Ishikawa (cell line): ENCODE results near the gene YBEY.

ENCODE experiments used
- CEBPB ChIP-seq: IDR thresholded peaks from 2 replicates; pipeline ENCODE4 v1.6.1; 2012
- CREB1 ChIP-seq: IDR thresholded peaks from 2 replicates; pipeline ENCODE4 v1.6.1; 2012; ENCODE audit warnings: low read depth
- EGR1 ChIP-seq: IDR thresholded peaks from 2 replicates; pipeline ENCODE4 v1.6.1; 2012
- EP300 ChIP-seq: IDR thresholded peaks from 2 replicates; pipeline ENCODE4 v1.6.1; 2012; ENCODE audit warnings: borderline replicate concordance
- FOXM1 ChIP-seq: IDR thresholded peaks from 2 replicates; pipeline ENCODE4 v1.6.1; 2012; ENCODE audit warnings: low read depth, borderline replicate concordance
- NFIC ChIP-seq: IDR thresholded peaks from 2 replicates; pipeline ENCODE4 v1.6.1; 2012
- RAD21 ChIP-seq: IDR thresholded peaks from 2 replicates; pipeline ENCODE4 v1.6.1; 2012; ENCODE audit warnings: low read depth
- TAF1 ChIP-seq: IDR thresholded peaks from 2 replicates; pipeline ENCODE4 v1.6.1; 2012; ENCODE audit warnings: low read depth, mild to moderate bottlenecking
- TCF12 ChIP-seq: IDR thresholded peaks from 2 replicates; pipeline ENCODE4 v1.6.1; 2012; ENCODE audit warnings: low read depth
- TEAD4 ChIP-seq: IDR thresholded peaks from 2 replicates; pipeline ENCODE4 v1.6.1; 2012
- YY1 ChIP-seq: IDR thresholded peaks from 2 replicates; pipeline ENCODE4 v1.6.1; 2012; ENCODE audit warnings: low read depth
- ZBTB7A ChIP-seq: IDR thresholded peaks from 2 replicates; pipeline ENCODE4 v1.6.1; 2012; ENCODE audit warnings: low read depth
- TF ChIP-seq, protein P1 (sequence below): IDR thresholded peaks from 2 replicates; pipeline ENCODE4 v1.6.1; 2012; ENCODE audit warnings: low read depth, mild to moderate bottlenecking
- TF ChIP-seq, protein P2 (sequence below): IDR thresholded peaks from 2 replicates; pipeline ENCODE4 v1.6.1; 2012
- TF ChIP-seq, protein P3 (sequence below): IDR thresholded peaks from 2 replicates; pipeline ENCODE4 v1.6.1; 2012

YBEY gene

DNA sequence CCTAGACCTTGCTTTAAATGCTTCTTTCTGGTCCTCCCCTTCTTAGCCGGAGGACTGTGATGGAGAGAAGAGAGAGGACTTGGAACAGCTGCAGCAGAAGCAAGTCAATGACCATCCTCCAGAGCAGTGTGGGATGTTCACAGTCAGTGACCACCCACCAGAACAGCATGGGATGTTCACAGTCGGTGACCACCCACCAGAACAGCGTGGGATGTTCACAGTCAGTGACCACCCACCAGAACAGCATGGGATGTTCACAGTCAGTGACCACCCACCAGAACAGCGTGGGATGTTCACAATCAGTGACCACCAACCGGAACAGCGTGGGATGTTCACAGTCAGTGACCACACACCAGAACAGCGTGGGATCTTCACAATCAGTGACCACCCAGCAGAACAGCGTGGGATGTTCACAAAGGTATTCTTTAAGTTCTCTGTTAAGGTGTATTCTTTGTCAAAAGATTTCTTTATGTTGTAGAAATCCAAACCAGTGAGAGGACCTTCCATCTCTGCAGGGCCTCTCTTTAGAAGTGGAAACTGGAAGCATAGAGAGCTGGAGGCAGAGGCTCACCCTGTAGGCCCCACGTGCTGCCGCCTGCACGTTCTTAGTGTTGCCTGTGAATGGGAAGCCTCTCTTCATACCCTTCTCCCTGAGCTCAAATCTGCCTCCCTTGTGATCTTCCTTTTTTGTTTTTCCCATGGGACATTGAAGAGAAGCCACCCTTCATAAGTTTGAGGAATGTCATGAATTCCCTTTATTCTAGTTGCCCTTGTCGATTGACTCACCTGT, 48.4 kb downstream of the YBEY start:
- TF ChIP-seq NFIC (no peak), CREB1 (no peak), ZBTB7A (no peak), TEAD4 (no peak), YY1 (no peak), FOXM1 (no peak), TCF12 (no peak), CEBPB (no peak), EP300 (no peak), RAD21 (no peak), EGR1 (no peak), TAF1 (no peak)
- TF ChIP-seq, protein P1, sequence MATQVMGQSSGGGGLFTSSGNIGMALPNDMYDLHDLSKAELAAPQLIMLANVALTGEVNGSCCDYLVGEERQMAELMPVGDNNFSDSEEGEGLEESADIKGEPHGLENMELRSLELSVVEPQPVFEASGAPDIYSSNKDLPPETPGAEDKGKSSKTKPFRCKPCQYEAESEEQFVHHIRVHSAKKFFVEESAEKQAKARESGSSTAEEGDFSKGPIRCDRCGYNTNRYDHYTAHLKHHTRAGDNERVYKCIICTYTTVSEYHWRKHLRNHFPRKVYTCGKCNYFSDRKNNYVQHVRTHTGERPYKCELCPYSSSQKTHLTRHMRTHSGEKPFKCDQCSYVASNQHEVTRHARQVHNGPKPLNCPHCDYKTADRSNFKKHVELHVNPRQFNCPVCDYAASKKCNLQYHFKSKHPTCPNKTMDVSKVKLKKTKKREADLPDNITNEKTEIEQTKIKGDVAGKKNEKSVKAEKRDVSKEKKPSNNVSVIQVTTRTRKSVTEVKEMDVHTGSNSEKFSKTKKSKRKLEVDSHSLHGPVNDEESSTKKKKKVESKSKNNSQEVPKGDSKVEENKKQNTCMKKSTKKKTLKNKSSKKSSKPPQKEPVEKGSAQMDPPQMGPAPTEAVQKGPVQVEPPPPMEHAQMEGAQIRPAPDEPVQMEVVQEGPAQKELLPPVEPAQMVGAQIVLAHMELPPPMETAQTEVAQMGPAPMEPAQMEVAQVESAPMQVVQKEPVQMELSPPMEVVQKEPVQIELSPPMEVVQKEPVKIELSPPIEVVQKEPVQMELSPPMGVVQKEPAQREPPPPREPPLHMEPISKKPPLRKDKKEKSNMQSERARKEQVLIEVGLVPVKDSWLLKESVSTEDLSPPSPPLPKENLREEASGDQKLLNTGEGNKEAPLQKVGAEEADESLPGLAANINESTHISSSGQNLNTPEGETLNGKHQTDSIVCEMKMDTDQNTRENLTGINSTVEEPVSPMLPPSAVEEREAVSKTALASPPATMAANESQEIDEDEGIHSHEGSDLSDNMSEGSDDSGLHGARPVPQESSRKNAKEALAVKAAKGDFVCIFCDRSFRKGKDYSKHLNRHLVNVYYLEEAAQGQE, result no peak
- TF ChIP-seq, protein P2, sequence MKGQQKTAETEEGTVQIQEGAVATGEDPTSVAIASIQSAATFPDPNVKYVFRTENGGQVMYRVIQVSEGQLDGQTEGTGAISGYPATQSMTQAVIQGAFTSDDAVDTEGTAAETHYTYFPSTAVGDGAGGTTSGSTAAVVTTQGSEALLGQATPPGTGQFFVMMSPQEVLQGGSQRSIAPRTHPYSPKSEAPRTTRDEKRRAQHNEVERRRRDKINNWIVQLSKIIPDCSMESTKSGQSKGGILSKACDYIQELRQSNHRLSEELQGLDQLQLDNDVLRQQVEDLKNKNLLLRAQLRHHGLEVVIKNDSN, result no peak
- TF ChIP-seq, protein P3, sequence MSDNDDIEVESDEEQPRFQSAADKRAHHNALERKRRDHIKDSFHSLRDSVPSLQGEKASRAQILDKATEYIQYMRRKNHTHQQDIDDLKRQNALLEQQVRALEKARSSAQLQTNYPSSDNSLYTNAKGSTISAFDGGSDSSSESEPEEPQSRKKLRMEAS, result no peak

DNA sequence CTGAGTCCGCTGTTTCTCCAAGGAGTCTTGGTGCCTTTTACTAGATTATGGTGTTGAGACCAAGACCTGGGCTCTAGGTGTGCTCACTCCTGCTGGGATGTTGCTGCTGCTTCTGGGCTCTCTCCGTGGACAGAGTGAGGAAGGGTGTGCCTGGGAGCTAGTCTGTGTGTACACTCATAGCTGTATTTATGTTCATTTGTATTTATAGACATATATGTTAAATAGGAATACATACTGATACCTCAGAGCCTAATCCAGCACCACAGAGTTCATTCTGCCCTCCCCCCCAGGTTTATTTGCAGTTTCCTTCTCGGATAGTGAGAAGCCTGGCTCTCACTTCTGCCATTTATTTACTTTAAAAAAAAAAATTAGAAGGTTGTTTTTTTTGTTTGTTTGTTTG, 50.5 kb downstream of the YBEY start:
- TF ChIP-seq CEBPB (no peak), TAF1 (no peak), YY1 (no peak), NFIC (no peak), CREB1 (no peak), EP300 (no peak), ZBTB7A (no peak), TCF12 (no peak), TEAD4 (no peak), EGR1 (no peak), RAD21 (no peak), FOXM1 (no peak)
- TF ChIP-seq, protein P1, result no peak
- TF ChIP-seq, protein P2, result no peak
- TF ChIP-seq, protein P3, result no peak

DNA sequence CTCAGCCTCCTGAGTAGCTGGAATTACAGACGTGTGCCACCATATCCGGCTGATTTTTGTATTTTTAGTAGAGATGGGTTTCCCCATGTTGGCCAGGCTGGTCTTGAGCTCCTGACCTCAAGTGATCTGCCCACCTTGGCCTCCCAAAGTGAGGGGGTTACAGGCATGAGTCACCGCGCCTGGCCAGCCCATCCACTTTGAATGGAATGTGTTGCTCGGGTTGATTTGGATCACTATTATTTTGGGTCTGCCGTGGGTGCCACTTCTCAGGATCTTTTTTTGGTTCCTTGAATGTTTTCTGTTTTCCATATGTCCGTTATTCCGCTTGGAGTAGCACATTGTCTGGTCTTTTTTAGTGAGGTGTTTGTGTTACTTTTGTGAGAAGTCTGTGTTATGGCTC, 54.9 kb downstream of the YBEY start:
- no peak for TF ChIP-seq TEAD4
- no peak for TF ChIP-seq EP300
- no peak for TF ChIP-seq FOXM1
- no peak for TF ChIP-seq TAF1
- TF ChIP-seq NFIC, result no peak
- no peak for TF ChIP-seq RAD21
- TF ChIP-seq, protein P1, result no peak
- no peak for TF ChIP-seq CEBPB
- TF ChIP-seq EGR1, result no peak
- no peak for TF ChIP-seq YY1
- TF ChIP-seq, protein P2, result no peak
- TF ChIP-seq, protein P3, result no peak
- no peak for TF ChIP-seq TCF12
- TF ChIP-seq ZBTB7A, result no peak
- no peak for TF ChIP-seq CREB1
